MM.1S (cell line): Measurements from ENCODE around the gene NEGR1.

Experiments
- DNase-seq: peaks from one replicate; pipeline ENCODE4 v3.0.0-alpha.2; 2015
- H2AFZ ChIP-seq: fragments of 300-600 bp; sonication (generic); 2 replicates; pipeline ENCODE4 v1.6.0; 2016; ENCODE audit warnings: antibody characterized with exemption, low read length
- H3F3A ChIP-seq: fragments of 300-600 bp; sonication (generic); 2 replicates; pipeline ENCODE4 v1.6.1; 2016; ENCODE audit warnings: mild to moderate bottlenecking, antibody characterized with exemption, low read length, moderate library complexity, mixed read lengths; ENCODE audit not compliant: insufficient read depth
- H3K27ac ChIP-seq: fragments of 300-600 bp; sonication (generic); 2 replicates; pipeline ENCODE4 v1.5.1; 2016; ENCODE audit warnings: mild to moderate bottlenecking, low read length
- H3K27me3 ChIP-seq: fragments of 300-600 bp; sonication (generic); replicated peaks from 2 replicates; pipeline ENCODE4 v1.6.0; 2016; ENCODE audit warnings: low read length; ENCODE audit not compliant: insufficient read depth
- H3K36me3 ChIP-seq: fragments of 300-600 bp; sonication (generic); replicated peaks from 2 replicates; pipeline ENCODE4 v1.6.1; 2016; ENCODE audit warnings: mild to moderate bottlenecking, low read length, mixed read lengths; ENCODE audit not compliant: insufficient read depth
- H3K4me1 ChIP-seq: fragments of 300-600 bp; sonication (generic); 2 replicates; pipeline ENCODE4 v1.6.1; 2016; ENCODE audit warnings: low read length, mixed read lengths
- H3K4me2 ChIP-seq: fragments of 300-600 bp; sonication (generic); 2 replicates; pipeline ENCODE4 v1.6.0; 2016; ENCODE audit warnings: low read depth, low read length
- H3K4me3 ChIP-seq: fragments of 300-600 bp; sonication (generic); 2 replicates; pipeline ENCODE4 v1.5.1; 2016; ENCODE audit warnings: low read length, mixed read lengths
- H3K79me2 ChIP-seq: fragments of 300-600 bp; sonication (generic); 2 replicates; pipeline ENCODE4 v1.6.1; 2016; ENCODE audit warnings: mixed run types, low read length, mixed read lengths
- H3K9ac ChIP-seq: fragments of 300-600 bp; sonication (generic); 2 replicates; pipeline ENCODE4 v1.6.1; 2016; ENCODE audit warnings: low read length, mixed read lengths
- H3K9me2 ChIP-seq: fragments of 300-600 bp; sonication (generic); replicated peaks from 2 replicates; pipeline ENCODE4 v1.6.1; 2016; ENCODE audit warnings: mild to moderate bottlenecking, low read length, mixed read lengths; ENCODE audit not compliant: insufficient read depth
- H3K9me3 ChIP-seq: fragments of 300-600 bp; sonication (generic); replicated peaks from 2 replicates; pipeline ENCODE4 v1.6.1; 2016; ENCODE audit warnings: mild to moderate bottlenecking, low read length, mixed read lengths; ENCODE audit not compliant: insufficient read depth
- H4K20me1 ChIP-seq: fragments of 300-600 bp; sonication (generic); 2 replicates; pipeline ENCODE4 v1.6.1; 2016; ENCODE audit warnings: mild to moderate bottlenecking, low read length, moderate library complexity, mixed read lengths; ENCODE audit not compliant: insufficient read depth
- EZH2 ChIP-seq: fragments of 300-600 bp; sonication (generic); optimal IDR thresholded peaks from 2 replicates; pipeline ENCODE3; 2017; ENCODE audit warnings: low read depth, mild to moderate bottlenecking, antibody characterized with exemption, low read length, mixed read lengths
- EZH2phosphoT487 ChIP-seq: fragments of 300-600 bp; sonication (generic); IDR thresholded peaks from 2 replicates; pipeline ENCODE4 v1.6.1; 2018; ENCODE audit warnings: antibody characterized with exemption, low read length
- TF ChIP-seq, protein P1 (sequence below): fragments of 300-600 bp; sonication (generic); IDR thresholded peaks from 2 replicates; pipeline ENCODE4 v1.5.1; 2016; ENCODE audit warnings: antibody characterized with exemption, low read length, mixed read lengths

Gene NEGR1

DNA sequence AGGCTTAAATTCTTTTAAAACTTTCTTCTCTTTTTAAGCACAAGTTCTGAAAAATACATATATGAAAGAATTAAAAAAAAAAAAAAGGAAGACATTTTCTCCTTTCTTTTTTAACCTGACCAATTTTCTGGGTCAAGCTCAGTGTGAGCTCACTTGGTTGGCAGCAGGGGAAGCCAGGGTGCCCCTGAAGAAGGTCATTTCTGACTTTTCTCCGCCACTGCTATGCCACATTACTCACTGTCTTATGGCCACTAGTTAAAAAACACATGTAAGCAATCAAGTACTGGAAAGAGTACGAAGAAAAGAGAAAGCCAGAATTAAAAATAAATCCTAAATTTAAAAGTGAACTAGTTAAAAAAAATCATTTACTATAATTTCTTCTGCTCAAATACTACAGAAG lies 275.0 kb downstream of the NEGR1 start:
- no peak overlapping the region for H3K4me3 ChIP-seq
- H4K20me1 ChIP-seq = no peaks in the 10 kb centered on the region
- no peak overlapping the region for H3K27ac ChIP-seq
- H3K4me2 ChIP-seq = no peak overlapping the region
- no peaks in the 10 kb centered on the region for H3K27me3 ChIP-seq
- no peaks in the 10 kb centered on the region for H3K9me2 ChIP-seq
- no peak overlapping the region for H3K9ac ChIP-seq
- H3F3A ChIP-seq = no peaks in the 10 kb centered on the region
- no peaks in the 10 kb centered on the region for H3K36me3 ChIP-seq
- no peaks in the 10 kb centered on the region for H3K79me2 ChIP-seq
- no peak for DNase-seq
- H3K9me3 ChIP-seq = no peaks in the 10 kb centered on the region
- peaks cover 11% of the 10 kb centered on the region for H3K4me1 ChIP-seq
- no peak for TF ChIP-seq EZH2
- TF ChIP-seq, protein P1, sequence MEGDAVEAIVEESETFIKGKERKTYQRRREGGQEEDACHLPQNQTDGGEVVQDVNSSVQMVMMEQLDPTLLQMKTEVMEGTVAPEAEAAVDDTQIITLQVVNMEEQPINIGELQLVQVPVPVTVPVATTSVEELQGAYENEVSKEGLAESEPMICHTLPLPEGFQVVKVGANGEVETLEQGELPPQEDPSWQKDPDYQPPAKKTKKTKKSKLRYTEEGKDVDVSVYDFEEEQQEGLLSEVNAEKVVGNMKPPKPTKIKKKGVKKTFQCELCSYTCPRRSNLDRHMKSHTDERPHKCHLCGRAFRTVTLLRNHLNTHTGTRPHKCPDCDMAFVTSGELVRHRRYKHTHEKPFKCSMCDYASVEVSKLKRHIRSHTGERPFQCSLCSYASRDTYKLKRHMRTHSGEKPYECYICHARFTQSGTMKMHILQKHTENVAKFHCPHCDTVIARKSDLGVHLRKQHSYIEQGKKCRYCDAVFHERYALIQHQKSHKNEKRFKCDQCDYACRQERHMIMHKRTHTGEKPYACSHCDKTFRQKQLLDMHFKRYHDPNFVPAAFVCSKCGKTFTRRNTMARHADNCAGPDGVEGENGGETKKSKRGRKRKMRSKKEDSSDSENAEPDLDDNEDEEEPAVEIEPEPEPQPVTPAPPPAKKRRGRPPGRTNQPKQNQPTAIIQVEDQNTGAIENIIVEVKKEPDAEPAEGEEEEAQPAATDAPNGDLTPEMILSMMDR = no peak
- TF ChIP-seq EZH2phosphoT487 = no peak
- H2AFZ ChIP-seq = no peak overlapping the region

DNA sequence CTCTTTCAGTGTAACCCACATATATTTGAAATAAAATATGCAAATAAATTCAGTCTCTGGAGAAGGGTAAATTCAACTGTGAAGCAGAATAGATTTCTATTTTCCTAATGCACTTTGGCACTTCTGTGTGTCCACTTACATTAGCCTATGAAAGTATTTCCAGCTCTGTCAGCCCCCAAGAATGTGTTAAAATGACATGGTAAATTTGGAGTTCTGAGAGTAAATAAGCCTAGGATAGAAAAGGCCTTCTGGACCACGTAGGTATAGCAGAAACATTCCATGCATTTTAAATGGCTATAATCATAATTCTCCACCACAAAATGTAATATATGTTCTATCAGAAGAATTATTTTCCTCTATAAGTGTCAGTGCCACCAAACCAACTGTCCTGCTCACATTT lies 276.2 kb downstream of the NEGR1 start:
- TF ChIP-seq, protein P1 = no peak
- TF ChIP-seq EZH2 = no peak
- no peak for TF ChIP-seq EZH2phosphoT487
- Histone ChIP-seq H3K36me3 (no peaks in the 10 kb centered on the region), H3K4me1 (peaks cover 11% of the 10 kb centered on the region), H3K9me2 (no peaks in the 10 kb centered on the region), H3K4me3 (no peak overlapping the region), H3K27me3 (no peaks in the 10 kb centered on the region), H2AFZ (no peak overlapping the region), H4K20me1 (no peaks in the 10 kb centered on the region), H3K79me2 (no peaks in the 10 kb centered on the region), H3K9ac (no peak overlapping the region), H3K27ac (no peak overlapping the region), H3K9me3 (no peaks in the 10 kb centered on the region), H3K4me2 (no peak overlapping the region), H3F3A (no peaks in the 10 kb centered on the region)
- no peak for DNase-seq

DNA sequence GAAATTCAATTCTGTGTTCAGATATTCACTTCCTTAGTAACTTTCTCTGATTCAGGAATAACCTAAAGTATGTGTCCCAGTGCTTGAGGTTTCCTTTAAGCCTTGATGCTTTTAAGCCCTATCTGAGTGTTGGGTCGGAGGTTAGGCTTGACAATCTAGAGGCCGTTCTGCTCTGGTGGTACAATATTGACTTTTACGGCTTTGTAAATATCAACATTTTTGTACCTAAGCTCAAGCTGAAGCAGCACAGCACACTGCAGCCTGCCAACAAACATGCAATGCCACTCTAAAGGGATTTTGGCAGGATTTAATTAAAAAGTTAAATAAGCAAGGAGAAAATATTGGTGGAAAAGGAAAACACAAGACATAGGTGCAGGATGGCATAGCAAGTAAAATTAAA lies 279.2 kb downstream of the NEGR1 start:
- H3K79me2 ChIP-seq = no peaks in the 10 kb centered on the region
- no peaks in the 10 kb centered on the region for H3F3A ChIP-seq
- TF ChIP-seq EZH2phosphoT487 = no peak
- TF ChIP-seq, protein P1 = no peak
- no peak for TF ChIP-seq EZH2
- H3K27ac ChIP-seq = no peak overlapping the region
- H3K9ac ChIP-seq = no peak overlapping the region
- no peak overlapping the region for H2AFZ ChIP-seq
- H3K36me3 ChIP-seq = no peaks in the 10 kb centered on the region
- no peaks in the 10 kb centered on the region for H3K9me3 ChIP-seq
- H4K20me1 ChIP-seq = no peaks in the 10 kb centered on the region
- DNase-seq = no peak
- no peak overlapping the region for H3K4me2 ChIP-seq
- H3K27me3 ChIP-seq = no peaks in the 10 kb centered on the region
- H3K4me1 ChIP-seq = no peaks in the 10 kb centered on the region
- no peaks in the 10 kb centered on the region for H3K9me2 ChIP-seq
- H3K4me3 ChIP-seq = no peak overlapping the region
